Small intestine (tissue), 7 donors: ENCODE results near the gene CC2D1A. TPM values are rescaled to one million over a fixed set of nuclear protein-coding genes. Genes with fewer than 3 reads are reported as not detected.

Source experiments
- DNase-seq, 2 donors: peaks; one replicate each; pipeline versions ENCODE4 v3.0.0 to v3.0.0-alpha.2; 2013
- FAIRE-seq: peaks from 2 replicates; lab custom pipeline; 2012; peaks lifted over from hg19 to GRCh38; lab: Jason Lieb, UNC
- H3K27ac ChIP-seq, 3 donors: one replicate each; pipeline ENCODE4 v1.5.1; 2013; ENCODE audit warnings: low read length in 2 of 3, mild to moderate bottlenecking in 2 of 3, control low read depth in 1 of 3, inconsistent platforms in 1 of 3, low read depth in 1 of 3, moderate library complexity in 1 of 3
- H3K27me3 ChIP-seq, 3 donors: one replicate each; pipeline ENCODE4 v1.6.1; 2013; ENCODE audit warnings: low read length in 3 of 3, inconsistent platforms in 1 of 3; ENCODE audit not compliant: control insufficient read depth in 3 of 3, insufficient read depth in 3 of 3
- H3K36me3 ChIP-seq, 3 donors: one replicate each; pipeline ENCODE4 v1.6.1; 2013; ENCODE audit warnings: low read length in 3 of 3, inconsistent platforms in 1 of 3, low read depth in 1 of 3, mild to moderate bottlenecking in 1 of 3, moderate library complexity in 1 of 3; ENCODE audit not compliant: control insufficient read depth in 3 of 3, insufficient read depth in 2 of 3
- H3K4me1 ChIP-seq, 3 donors: one replicate each; pipeline ENCODE4 v1.6.1; 2013; ENCODE audit warnings: low read length in 2 of 3, inconsistent platforms in 1 of 3, low read depth in 1 of 3, mild to moderate bottlenecking in 1 of 3, moderate library complexity in 1 of 3; ENCODE audit not compliant: control insufficient read depth in 3 of 3, insufficient read depth in 2 of 3
- H3K4me3 ChIP-seq, 3 donors: one replicate each; pipeline ENCODE4 v1.5.1; 2013; ENCODE audit warnings: low read length in 3 of 3, control low read depth in 1 of 3, inconsistent platforms in 1 of 3, low read depth in 1 of 3, mild to moderate bottlenecking in 1 of 3, moderate library complexity in 1 of 3
- H3K9me3 ChIP-seq, 2 donors: one replicate each; pipeline ENCODE4 v1.6.1; 2013; ENCODE audit warnings: low read depth in 1 of 2, low read length in 1 of 2; ENCODE audit not compliant: control insufficient read depth in 2 of 2, insufficient read depth in 1 of 2
- WGBS, 3 donors: extraction: QIAGEN DNeasy Blood & Tissue Kit; methylation state at CpG; one replicate each; pipeline ENCODE4 v1.1.7; 2013; 5-methylcytosine and 5-hydroxymethylcytosine counted together
- polyA plus RNA-seq, 4 donors: library from polyadenylated mRNA; stranded (reverse) in 3 of 4; unstranded in 1 of 4; fragments of 200-250 nt in 3 of 4; fragments of 120-200 nt in 1 of 4; gene quantifications; one replicate each; pipeline versions ENCODE4 v1.2.1 to v1.2.3, GENCODE V29; 2013
- donor health status: healthy with polysubstance abuse.
- donor health status: control.
- donor health status: control.
- donor health status: Bipolar disorder and iron deficiency.
- donor health status: healthy.

The CC2D1A gene
- polyA plus RNA-seq, 4 donors: 38.2 to 199 (median 103) TPM

DNA sequence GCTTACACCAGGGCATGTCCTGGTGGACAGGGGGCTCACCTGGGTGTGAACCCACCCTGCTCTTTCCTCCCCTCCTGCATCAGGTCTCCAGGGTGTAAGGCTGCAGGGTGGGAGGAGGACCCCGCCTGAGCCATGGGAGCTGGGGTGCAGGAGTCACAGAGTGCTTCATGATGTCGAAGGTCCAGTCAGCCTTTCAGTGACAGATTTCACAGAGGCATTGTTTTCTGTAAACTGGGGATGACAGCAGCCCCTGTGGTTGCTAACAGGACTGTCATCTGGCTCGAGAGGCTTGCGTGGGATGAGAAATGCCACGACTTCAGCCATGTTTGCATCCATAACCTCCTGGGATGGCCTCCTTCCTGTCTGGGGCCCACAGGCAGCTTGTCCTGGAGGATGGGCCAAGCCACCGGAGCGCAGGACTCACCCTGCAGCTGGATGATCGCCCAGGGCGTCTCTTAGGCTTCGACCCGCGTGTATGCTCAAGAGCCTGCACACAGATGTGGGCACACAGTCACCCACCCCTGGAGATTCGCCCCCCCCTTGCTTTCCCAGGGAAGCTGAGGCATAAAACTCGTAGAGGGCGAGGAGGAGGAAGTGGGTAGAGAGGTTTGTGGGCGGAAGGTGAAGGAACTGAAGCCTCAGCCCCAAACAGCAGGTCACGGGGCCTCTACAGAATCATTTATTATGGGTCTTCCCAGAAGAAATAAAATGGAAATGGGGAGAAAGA, 24.1 kb upstream of the CC2D1A start:
- no peak overlapping the region for H3K4me3 ChIP-seq
- FAIRE-seq: no peak
- peak in 1 of 2 donors; percentile 49 for DNase-seq
- H3K4me1 ChIP-seq: peaks cover 0 to 25% (median 11%) of the 10 kb centered on the region in 3 donors
- H3K27ac ChIP-seq: peak overlapping the region in 1 of 3 donors; percentile 65
- 24 to 39% (median 31%) methylated on average over 17 of the region's 17 CpGs for WGBS, 3 donors
- no peaks in the 10 kb centered on the region for H3K27me3 ChIP-seq
- H3K9me3 ChIP-seq: no peaks in the 10 kb centered on the region
- H3K36me3 ChIP-seq: no peaks in the 10 kb centered on the region

DNA sequence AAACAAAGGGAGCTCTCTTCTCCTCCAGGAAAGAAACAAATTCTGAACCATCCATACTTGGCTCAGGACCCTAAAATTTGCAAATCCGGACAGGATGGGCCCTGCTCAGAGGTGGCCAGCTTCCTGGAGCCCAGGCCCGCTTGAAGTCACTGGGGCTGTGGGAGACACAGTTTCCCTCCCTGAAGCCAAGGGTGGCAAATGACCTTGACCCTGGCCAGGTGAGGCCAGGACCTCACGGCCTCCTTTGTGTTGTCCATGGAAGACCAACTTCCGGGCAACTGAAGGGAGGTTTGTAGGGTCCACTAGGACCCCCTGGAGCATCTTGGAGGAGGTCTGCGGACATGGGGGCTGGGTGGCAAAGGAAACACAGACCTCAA, 23.6 kb upstream of the CC2D1A start:
- WGBS, 3 donors: 75 to 82% (median 78%) methylated on average over 5 of the region's 5 CpGs
- peaks cover 1 to 22% (median 11%) of the 10 kb centered on the region in 3 donors for H3K4me1 ChIP-seq

DNA sequence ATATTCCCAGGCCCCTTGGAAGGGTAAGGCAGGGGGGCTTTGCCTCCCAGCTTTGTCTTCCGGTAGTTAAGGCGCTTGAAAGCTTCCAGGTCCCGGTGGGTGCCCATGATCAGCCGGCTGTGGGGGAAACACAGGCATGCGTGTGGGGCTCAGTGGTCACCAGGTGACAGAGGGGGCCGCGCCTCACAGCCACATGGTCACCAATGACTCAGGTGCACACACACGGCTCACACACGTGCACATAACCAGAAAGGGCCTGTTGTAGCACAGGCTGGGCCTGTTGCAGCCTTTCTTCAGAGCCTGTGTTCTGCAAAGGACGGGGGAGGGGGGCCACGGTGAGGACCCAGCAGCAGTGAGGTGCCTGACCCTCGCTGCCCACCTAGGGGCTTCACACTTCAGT, 23.2 kb upstream of the CC2D1A start:
- Histone ChIP-seq H3K4me1 (peaks cover 6 to 22% (median 11%) of the 10 kb centered on the region in 3 donors), H3K27me3 (no peaks in the 10 kb centered on the region), H3K36me3 (no peaks in the 10 kb centered on the region), H3K4me3 (no peak overlapping the region), H3K27ac (no peak overlapping the region), H3K9me3 (no peaks in the 10 kb centered on the region)
- DNase-seq: no peak
- FAIRE-seq: no peak
- 83 to 91% (median 91%) methylated on average over 12 of the region's 12 CpGs for WGBS, 3 donors

More for the DNA sequence above, 23.6 kb upstream of the CC2D1A start:
- no peak overlapping the region for H3K27ac ChIP-seq
- FAIRE-seq (no peak), DNase-seq (no peak)
- H3K4me3 ChIP-seq: no peak overlapping the region
- H3K36me3 ChIP-seq: no peaks in the 10 kb centered on the region
- H3K27me3 ChIP-seq: no peaks in the 10 kb centered on the region
- H3K9me3 ChIP-seq: no peaks in the 10 kb centered on the region

DNA sequence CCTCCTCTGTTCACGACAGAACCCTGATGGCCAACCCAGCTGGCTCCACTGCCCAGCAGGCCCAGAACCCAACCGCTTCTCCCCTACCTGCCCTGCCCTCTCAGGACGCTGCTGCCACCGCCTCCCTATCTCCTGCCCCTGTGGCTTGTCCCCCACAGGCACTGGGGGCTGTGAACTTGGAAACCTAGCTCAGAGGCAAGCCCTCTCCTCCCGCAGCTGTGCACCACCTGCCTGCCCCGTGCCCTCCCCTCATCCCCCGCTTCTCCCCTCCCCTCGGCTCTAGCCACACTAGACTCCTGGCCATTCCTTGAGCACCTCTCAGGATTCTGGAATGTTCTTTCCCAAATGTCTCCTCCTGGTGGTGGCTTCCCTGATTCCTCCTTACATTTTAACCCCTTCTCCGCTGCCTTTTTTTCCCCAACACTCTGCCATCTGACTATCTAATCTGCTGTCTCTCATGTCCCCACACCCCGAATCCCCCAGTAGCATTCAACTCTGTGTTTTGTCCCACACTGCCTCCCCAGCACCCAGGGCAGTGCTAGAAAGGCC, 22.4 kb upstream of the CC2D1A start:
- no peak for DNase-seq
- H3K27ac ChIP-seq: no peak overlapping the region
- H3K9me3 ChIP-seq: no peaks in the 10 kb centered on the region
- no peak for FAIRE-seq
- peaks cover 7 to 22% (median 11%) of the 10 kb centered on the region in 3 donors for H3K4me1 ChIP-seq
- no peak overlapping the region for H3K4me3 ChIP-seq
- 76 to 83% (median 78%) methylated on average over 7 to 10 of the region's 10 CpGs for WGBS, 3 donors
- H3K27me3 ChIP-seq: no peaks in the 10 kb centered on the region
- no peaks in the 10 kb centered on the region for H3K36me3 ChIP-seq

DNA sequence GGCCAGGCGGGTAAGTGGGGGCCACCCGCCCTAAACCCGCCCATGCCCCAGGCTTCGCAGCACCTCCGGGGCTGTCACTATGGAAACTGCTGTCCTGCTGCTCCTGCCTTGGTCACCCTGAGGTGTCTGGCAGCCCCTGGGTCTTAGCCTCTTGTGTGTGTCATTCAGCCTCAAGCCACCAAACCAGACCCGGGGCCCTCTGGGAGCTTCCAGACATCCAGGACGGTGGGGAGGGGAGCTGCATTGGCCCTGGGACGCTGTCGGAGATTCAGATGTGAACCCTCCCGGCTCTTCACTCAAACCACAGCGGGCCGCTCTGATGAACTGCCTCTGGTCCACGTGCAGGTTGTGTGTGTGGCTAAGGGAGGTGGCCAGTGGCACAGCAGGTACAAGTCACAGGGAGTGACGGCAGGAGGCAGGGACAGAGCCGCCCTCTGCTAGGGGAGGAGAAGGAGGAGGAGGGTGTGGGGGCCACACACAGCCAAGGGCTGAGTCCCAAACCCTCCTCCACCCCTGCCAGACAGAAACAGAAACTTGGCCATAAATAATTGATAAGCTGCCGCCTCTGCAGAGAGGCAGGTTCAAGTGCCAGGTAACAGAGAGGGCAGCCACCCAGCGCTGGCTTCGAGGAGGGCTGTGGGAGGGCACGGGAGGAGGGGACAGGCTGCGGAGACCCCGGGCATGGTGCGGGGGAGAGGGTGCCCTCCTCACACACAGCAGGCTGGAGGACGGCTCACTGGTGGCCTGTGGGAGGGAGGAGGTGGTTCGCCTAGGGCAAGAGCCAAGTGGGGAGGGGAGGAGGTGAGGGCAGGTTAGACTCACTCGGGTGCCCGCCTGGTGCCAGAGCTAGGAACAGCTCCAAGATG, 21.0 kb upstream of the CC2D1A start:
- Histone ChIP-seq H3K4me3 (no peak overlapping the region), H3K36me3 (no peaks in the 10 kb centered on the region), H3K27ac (peak overlapping the region in 1 of 3 donors; percentile 57), H3K9me3 (no peaks in the 10 kb centered on the region), H3K27me3 (no peaks in the 10 kb centered on the region), H3K4me1 (peaks cover 7 to 20% (median 11%) of the 10 kb centered on the region in 3 donors)
- DNase-seq (peak; percentile 57 to 91), FAIRE-seq (no peak)
- WGBS, 3 donors: 17 to 58% (median 37%) methylated on average over 26 of the region's 26 CpGs

DNA sequence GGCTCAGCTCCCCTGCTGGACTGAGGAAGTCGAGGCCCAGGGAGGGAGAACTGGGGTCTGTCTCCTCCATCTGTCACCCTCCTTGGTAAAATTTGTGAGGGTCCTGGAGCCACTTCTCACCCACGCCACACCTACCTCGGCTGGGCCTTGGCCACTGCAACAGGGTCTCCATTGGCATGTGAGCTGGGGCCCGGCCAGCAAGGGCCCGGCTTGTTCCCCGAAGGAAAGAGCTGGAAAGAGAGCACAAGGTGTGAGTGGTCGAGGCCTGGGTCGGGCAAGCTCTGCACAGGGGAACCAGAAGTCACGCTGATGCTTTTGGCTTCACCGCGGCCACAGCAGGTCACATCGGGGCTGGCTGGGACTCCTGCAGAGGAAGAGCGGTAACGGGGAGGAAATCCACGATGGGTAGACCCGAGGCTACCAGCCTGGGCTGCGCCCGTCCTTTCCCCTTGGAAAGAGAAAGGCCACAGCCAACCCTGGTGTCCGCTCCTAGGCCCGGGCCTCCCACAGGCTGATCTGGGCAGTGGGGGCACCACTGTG, 20.1 kb upstream of the CC2D1A start:
- 73 to 85% (median 81%) methylated on average over 18 to 20 of the region's 20 CpGs for WGBS, 3 donors
- Histone ChIP-seq H3K4me1 (peaks cover 5 to 12% (median 7%) of the 10 kb centered on the region in 3 donors), H3K27ac (peak overlapping the region in 1 of 3 donors; percentile 57), H3K36me3 (no peaks in the 10 kb centered on the region), H3K9me3 (no peaks in the 10 kb centered on the region), H3K4me3 (no peak overlapping the region), H3K27me3 (no peaks in the 10 kb centered on the region)
- FAIRE-seq (no peak), DNase-seq (no peak)

DNA sequence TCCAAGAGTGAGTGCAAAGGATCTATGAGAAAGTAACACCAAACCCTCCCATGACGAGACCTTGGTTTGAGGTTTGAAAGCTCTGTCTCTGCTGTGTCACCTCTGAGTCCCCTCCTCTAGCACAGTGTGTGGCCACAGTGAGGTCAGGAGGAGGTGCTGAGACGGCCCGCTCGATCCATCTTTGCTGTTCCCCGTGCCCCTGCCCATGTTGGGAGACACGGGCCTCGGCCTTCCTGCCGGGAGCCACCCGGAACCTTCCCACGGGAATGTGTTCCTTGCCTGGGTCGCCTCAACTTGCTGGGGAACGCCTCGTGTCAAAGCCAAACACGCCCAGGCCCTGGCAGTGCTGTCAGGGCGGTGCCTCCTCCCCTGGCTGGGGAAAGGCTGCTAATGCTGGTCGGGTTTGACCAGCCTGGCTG, 19.0 kb upstream of the CC2D1A start:
- no peak overlapping the region for H3K27ac ChIP-seq
- no peak overlapping the region for H3K4me3 ChIP-seq
- H3K4me1 ChIP-seq: peaks cover 5 to 12% (median 7%) of the 10 kb centered on the region in 3 donors
- no peaks in the 10 kb centered on the region for H3K9me3 ChIP-seq
- DNase-seq (peak in 1 of 2 donors; percentile 73), FAIRE-seq (no peak)
- no peaks in the 10 kb centered on the region for H3K27me3 ChIP-seq
- WGBS, 3 donors: 21 to 52% (median 49%) methylated on average over 16 of the region's 16 CpGs
- H3K36me3 ChIP-seq: no peaks in the 10 kb centered on the region

DNA sequence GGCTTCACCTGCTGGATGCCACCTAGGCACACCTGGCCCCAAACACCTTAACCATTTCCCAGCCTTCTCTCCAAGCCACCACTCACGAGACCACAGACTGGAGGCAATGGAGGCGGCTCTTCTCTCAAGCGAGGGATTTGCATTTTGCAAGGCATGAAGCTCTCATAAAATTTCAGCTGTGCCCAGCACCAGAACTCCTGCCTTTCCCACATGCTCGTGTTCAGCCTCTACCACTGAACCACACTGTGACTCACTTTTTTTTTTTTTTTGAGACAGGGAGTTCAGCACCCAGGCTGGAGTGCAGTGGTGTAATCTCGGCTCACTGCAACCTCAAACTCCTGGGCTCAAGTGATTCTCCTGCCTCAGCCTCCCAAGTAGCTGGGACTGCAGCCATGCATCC, 18.5 kb upstream of the CC2D1A start:
- Histone ChIP-seq H3K36me3 (no peaks in the 10 kb centered on the region), H3K9me3 (no peaks in the 10 kb centered on the region), H3K4me3 (no peak overlapping the region), H3K27me3 (no peaks in the 10 kb centered on the region), H3K27ac (no peak overlapping the region), H3K4me1 (peaks cover 5 to 12% (median 7%) of the 10 kb centered on the region in 3 donors)
- DNase-seq (peak in 1 of 2 donors; percentile 35), FAIRE-seq (no peak)
- WGBS, 3 donors: 40 to 65% (median 41%) methylated on average over 5 of the region's 5 CpGs
